ENCODE results near the gene MBNL1.

The MBNL1 gene

DNA sequence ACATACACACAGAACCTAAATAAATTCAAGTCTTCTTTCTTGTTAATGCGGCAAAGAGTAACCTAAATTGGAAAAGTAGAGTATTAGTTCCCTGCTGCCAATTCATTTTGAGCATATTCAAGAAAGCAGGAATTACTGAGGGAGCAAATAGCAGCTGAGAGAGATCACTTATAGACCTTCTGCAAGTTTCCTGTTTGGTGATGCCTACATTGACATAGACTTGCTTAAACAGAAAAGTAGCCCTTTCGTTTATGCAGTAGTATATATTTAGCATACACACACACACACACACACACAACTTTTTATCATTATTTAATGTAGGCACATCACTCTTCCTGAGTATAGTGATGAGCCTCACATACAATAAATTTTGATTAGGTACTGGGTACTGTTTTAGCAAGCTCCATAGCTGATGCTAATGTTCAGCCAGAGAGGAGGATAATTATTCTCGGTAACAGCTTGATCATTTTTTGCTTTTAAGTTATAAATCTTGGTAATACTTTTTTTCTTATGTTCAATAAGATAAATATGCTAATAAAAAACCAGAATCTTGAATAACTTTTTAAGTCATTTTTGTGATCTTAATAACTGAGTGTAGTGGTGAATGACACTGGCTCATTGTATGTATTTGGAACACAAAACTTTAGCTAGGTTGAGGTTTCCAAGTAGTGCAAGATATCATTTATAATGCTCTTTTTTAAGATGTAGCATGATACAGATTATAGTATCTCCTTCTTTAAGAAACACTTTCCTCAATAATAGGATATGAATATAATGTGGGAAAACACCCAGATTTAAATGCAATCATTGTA lies 174.7 kb downstream of the MBNL1 start:
- DNase-seq (ENCODE audit: low read depth): no peak
- H3K4me3 ChIP-seq (ENCODE audit: low read depth, low read length): no peak overlapping the region

DNA sequence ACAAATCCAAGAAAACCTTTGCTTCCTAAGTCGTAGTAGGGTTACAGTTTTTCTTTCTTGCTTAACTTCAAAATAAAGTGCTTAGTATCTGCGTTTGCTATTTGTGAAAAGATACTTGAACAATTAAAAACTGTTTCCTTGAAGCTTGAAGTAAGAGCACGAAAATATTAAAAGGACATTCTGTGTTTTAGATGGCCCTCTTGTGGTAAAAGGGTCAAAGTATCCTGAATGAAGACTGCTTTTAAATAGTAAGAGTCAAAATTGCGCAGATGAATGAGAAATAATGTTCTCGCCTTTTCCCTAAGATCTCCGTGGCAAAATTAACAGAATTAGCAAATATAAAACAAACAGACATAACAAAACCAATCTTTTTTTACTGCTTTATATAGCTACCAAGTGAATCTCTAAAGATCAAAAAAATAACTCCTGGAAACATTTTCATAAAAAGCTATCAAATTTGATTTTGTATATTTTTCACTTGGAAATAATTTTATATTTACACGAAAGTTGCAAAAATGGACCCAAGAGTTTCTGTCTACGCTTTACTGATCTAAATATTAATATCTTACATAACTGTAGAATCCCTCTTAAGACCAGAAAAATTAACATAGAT lies 175.4 kb downstream of the MBNL1 start:
- peak; percentile 47 for TF ChIP-seq CTCF (IDR thresholded peaks at IDR 0.05; ENCODE audit: low read depth, low read length, missing control alignments)
- H3K4me3 ChIP-seq (ENCODE audit: low read depth, low read length): no peak overlapping the region
- peak; percentile 26 for DNase-seq (ENCODE audit: low read depth)

More for the DNA sequence above, 174.7 kb downstream of the MBNL1 start:
- no peak for TF ChIP-seq CTCF (IDR thresholded peaks at IDR 0.05; ENCODE audit: low read depth, low read length, missing control alignments)

GRCh38 chr3:152445212-152445611 lies 176.5 kb downstream of the MBNL1 start:
- TF ChIP-seq CTCF (IDR thresholded peaks at IDR 0.05; ENCODE audit: low read depth, low read length, missing control alignments): no peak
- DNase-seq (ENCODE audit: low read depth): no peak
- no peak overlapping the region for H3K4me3 ChIP-seq (ENCODE audit: low read depth, low read length)

DNA sequence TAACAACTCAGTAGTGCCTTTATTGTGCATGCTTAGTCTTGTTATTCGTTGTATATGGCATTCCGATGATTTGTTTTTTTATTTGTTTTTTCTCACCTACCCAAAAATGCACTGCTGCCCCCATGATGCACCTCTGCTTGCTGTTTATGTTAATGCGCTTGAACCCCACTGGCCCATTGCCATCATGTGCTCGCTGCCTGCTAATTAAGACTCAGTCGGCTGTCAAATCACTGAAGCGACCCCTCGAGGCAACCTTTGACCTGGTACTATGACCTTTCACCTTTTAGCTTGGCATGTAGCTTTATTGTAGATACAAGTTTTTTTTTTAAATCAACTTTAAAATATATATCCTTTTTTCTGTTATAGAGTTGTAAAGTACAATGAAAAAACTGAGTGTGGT lies 177.8 kb downstream of the MBNL1 start:
- no peak for DNase-seq (ENCODE audit: low read depth)
- TF ChIP-seq CTCF (IDR thresholded peaks at IDR 0.05; ENCODE audit: low read depth, low read length, missing control alignments): no peak
- no peak overlapping the region for H3K4me3 ChIP-seq (ENCODE audit: low read depth, low read length)

- TF ChIP-seq CTCF (IDR thresholded peaks at IDR 0.05; ENCODE audit: low read depth, low read length, missing control alignments): no peak
- H3K4me3 ChIP-seq (ENCODE audit: low read depth, low read length): no peak overlapping the region
These were observed 178.8 kb downstream of the MBNL1 start for GRCh38 chr3:152447511-152447910.

DNA sequence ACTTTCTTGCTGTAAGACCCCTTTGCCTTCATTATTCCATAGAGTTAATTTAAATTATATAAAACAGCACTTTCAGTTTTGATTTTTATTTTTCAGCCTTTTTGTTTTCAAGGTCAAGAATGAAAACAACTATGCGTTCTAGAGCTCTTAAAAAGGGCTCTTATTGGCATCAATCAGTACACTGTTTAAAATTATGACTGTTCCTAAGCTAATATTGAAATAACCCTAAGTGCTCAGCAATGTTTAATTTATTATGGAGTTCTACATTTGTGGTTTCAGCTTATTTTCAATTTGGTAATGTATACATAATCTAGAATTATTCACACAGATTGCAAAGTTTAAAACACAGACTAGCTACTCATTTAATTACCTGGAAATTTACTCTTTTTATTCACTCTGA lies 179.4 kb downstream of the MBNL1 start:
- no peak for DNase-seq (ENCODE audit: low read depth)
- no peak for TF ChIP-seq CTCF (IDR thresholded peaks at IDR 0.05; ENCODE audit: low read depth, low read length, missing control alignments)
- H3K4me3 ChIP-seq (ENCODE audit: low read depth, low read length): no peak overlapping the region

More at GRCh38 chr3:152447511-152447910, 178.8 kb downstream of the MBNL1 start:
- DNase-seq (ENCODE audit: low read depth): no peak

Measured in GM12864 (cell line).